Ascending aorta (tissue), 2 donors: ENCODE data around the gene ADGB. TPM values are rescaled to one million over a fixed set of nuclear protein-coding genes. Genes with fewer than 3 reads are reported as not detected.

Experiments
- DNase-seq, 2 donors: peaks; one replicate each; pipeline ENCODE4 v3.0.0-alpha.2; 2019; ENCODE audit warnings: low spot score in 2 of 2
- H3K27ac ChIP-seq, 2 donors: fragments of 200-600 bp; sonication (generic); one replicate each; pipeline ENCODE4 v1.5.1; 2016 to 2017; ENCODE audit warnings: mild to moderate bottlenecking in 1 of 2
- H3K27me3 ChIP-seq: fragments of 200-600 bp; sonication (generic); one replicate; pipeline ENCODE4 v1.5.1; 2017
- H3K36me3 ChIP-seq, 2 donors: fragments of 200-600 bp; sonication (generic); one replicate each; pipeline ENCODE4 v1.5.1; 2016
- H3K4me1 ChIP-seq, 2 donors: fragments of 200-600 bp; sonication (generic); one replicate each; pipeline ENCODE4 v1.5.1; 2016 to 2017; ENCODE audit warnings: mild to moderate bottlenecking in 1 of 2
- H3K4me3 ChIP-seq, 2 donors: fragments of 200-600 bp; sonication (generic); one replicate each; pipeline ENCODE4 v1.5.1; 2016 to 2017; ENCODE audit warnings: mild to moderate bottlenecking in 1 of 2
- H3K9me3 ChIP-seq, 2 donors: fragments of 200-600 bp; sonication (generic); one replicate each; pipeline ENCODE4 v1.5.1; 2016
- CTCF ChIP-seq, 3 experiments: fragments of 200-600 bp in 2 of 3; fragments of 450-650 bp in 1 of 3; sonication (generic) in 2 of 3; IDR thresholded peaks; one replicate each; pipeline ENCODE4 v1.5.1; 2016 to 2019; ENCODE audit warnings: antibody characterized with exemption in 3 of 3, mild to moderate bottlenecking in 1 of 3, moderate library complexity in 1 of 3
- intact Hi-C: fragments of 100-400 bp; cut with DNase I; formaldehyde crosslinking; loops from one replicate; pipeline ENCODE4 v1.15.1; 2023
- total RNA-seq: library from RNA; depleted of rRNA; stranded (reverse); fragments of >200 nt; gene quantifications from one replicate; pipeline ENCODE4 v1.1.0, GENCODE V29; 2016

Gene ADGB
- total RNA-seq, 1 donor from 2014 or later, result not detected

- H3K4me1 ChIP-seq, result no peaks in the 10 kb centered on the region
- intact Hi-C loops, result no loop called here
- no peak overlapping the region for H3K27ac ChIP-seq
- TF ChIP-seq CTCF (IDR thresholded peaks at IDR 0.05), result no peak
- H3K9me3 ChIP-seq, result no peaks in the 10 kb centered on the region
- DNase-seq, result no peak
- no peak overlapping the region for H3K4me3 ChIP-seq
- no peaks in the 10 kb centered on the region for H3K27me3 ChIP-seq
- H3K36me3 ChIP-seq, result no peaks in the 10 kb centered on the region
Measured at GRCh38 chr6:146635165-146635564, 36.4 kb downstream of the ADGB start.

- no peak overlapping the region for H3K4me3 ChIP-seq
- no peaks in the 10 kb centered on the region for H3K9me3 ChIP-seq
- H3K27me3 ChIP-seq, result no peaks in the 10 kb centered on the region
- no peak overlapping the region for H3K27ac ChIP-seq
- intact Hi-C loops, result no loop called here
- no peak for DNase-seq
- no peak for TF ChIP-seq CTCF (IDR thresholded peaks at IDR 0.05)
- H3K36me3 ChIP-seq, result no peaks in the 10 kb centered on the region
- H3K4me1 ChIP-seq, result no peaks in the 10 kb centered on the region
Measured at GRCh38 chr6:146636481-146636880, 37.7 kb downstream of the ADGB start.

- H3K27ac ChIP-seq, result no peak overlapping the region
- no peaks in the 10 kb centered on the region for H3K27me3 ChIP-seq
- DNase-seq, result no peak
- TF ChIP-seq CTCF (IDR thresholded peaks at IDR 0.05), result no peak
- H3K36me3 ChIP-seq, result no peaks in the 10 kb centered on the region
- no peaks in the 10 kb centered on the region for H3K4me1 ChIP-seq
- intact Hi-C loops, result no loop called here
- H3K4me3 ChIP-seq, result no peak overlapping the region
- H3K9me3 ChIP-seq, result no peaks in the 10 kb centered on the region
Measured at GRCh38 chr6:146642921-146643320, 44.1 kb downstream of the ADGB start.

GRCh38 chr6:146650799-146651481, 52.2 kb downstream of the ADGB start:
- no peak overlapping the region for H3K4me3 ChIP-seq
- no peaks in the 10 kb centered on the region for H3K27me3 ChIP-seq
- no peak for TF ChIP-seq CTCF (IDR thresholded peaks at IDR 0.05)
- no peaks in the 10 kb centered on the region for H3K9me3 ChIP-seq
- H3K36me3 ChIP-seq, result no peaks in the 10 kb centered on the region
- H3K27ac ChIP-seq, result no peak overlapping the region
- H3K4me1 ChIP-seq, result no peaks in the 10 kb centered on the region
- intact Hi-C loops, result no loop called here
- DNase-seq, result no peak

GRCh38 chr6:146651482-146651863, 52.7 kb downstream of the ADGB start:
- no peak for DNase-seq
- H3K4me3 ChIP-seq, result no peak overlapping the region
- H3K27me3 ChIP-seq, result no peaks in the 10 kb centered on the region
- no peak for TF ChIP-seq CTCF (IDR thresholded peaks at IDR 0.05)
- H3K27ac ChIP-seq, result no peak overlapping the region
- no peaks in the 10 kb centered on the region for H3K36me3 ChIP-seq
- H3K9me3 ChIP-seq, result no peaks in the 10 kb centered on the region
- H3K4me1 ChIP-seq, result no peaks in the 10 kb centered on the region
- intact Hi-C loops, result no loop called here

- Histone ChIP-seq H3K9me3 (no peaks in the 10 kb centered on the region), H3K4me3 (no peak overlapping the region), H3K36me3 (no peaks in the 10 kb centered on the region), H3K4me1 (no peaks in the 10 kb centered on the region), H3K27ac (no peak overlapping the region), H3K27me3 (no peaks in the 10 kb centered on the region)
- no peak for TF ChIP-seq CTCF (IDR thresholded peaks at IDR 0.05)
- DNase-seq, result no peak
- intact Hi-C loops, result no loop called here
Measured at GRCh38 chr6:146657432-146657831, 58.7 kb downstream of the ADGB start.
